ENCODE results near the gene ATP5MK. TPM values are rescaled to one million over a fixed set of nuclear protein-coding genes. Genes with fewer than 3 reads are reported as not detected.
A peak's percentile ranks its signal among the peaks of the same experiment; 100 is the strongest.

Gene ATP5MK
- total and polyA plus RNA-seq, 2 experiments from 2014 or later = 197 to 566 TPM

- no peaks in the 10 kb centered on the region; the same call in 1 of the 2 replicates for H4K20me1 ChIP-seq (ENCODE audit: insufficient read depth)
- no peaks in the 10 kb centered on the region for H3K27me3 ChIP-seq (replicated peaks; ENCODE audit: insufficient read depth)
- no peak for DNase-seq
- 92 to 94% methylated on average over 14 of the region's 14 CpGs for WGBS, 2 experiments (ENCODE audit: low coverage in 1 of 2, low lambda C conversion rate in 2 of 2, missing lambda C conversion rate in 2 of 2)
- peaks cover 33% of the 10 kb centered on the region for H3K36me3 ChIP-seq (ENCODE audit: low read depth)
- H3K9me3 ChIP-seq (ENCODE audit: low read depth) = no peaks in the 10 kb centered on the region
- no peak overlapping the region for H3K4me3 ChIP-seq
- H3K4me2 ChIP-seq (ENCODE audit: unreplicated experiment) = peak overlapping the region; percentile 95
- H3K4me1 ChIP-seq (ENCODE audit: insufficient read depth) = peaks cover 33% of the 10 kb centered on the region
- H3K9me2 ChIP-seq (ENCODE audit: insufficient read depth) = no peaks in the 10 kb centered on the region
- peaks cover 91% of the 10 kb centered on the region for H3K79me2 ChIP-seq (ENCODE audit: insufficient read depth)
- H3F3A ChIP-seq (ENCODE audit: insufficient read depth) = 0 out of 2 replicates have a peak, but pooled peaks cover 7% of the 10 kb centered on the region
- no peak for TF ChIP-seq EZH2 (IDR thresholded peaks at IDR 0.05; ENCODE audit: insufficient read depth, poor library complexity, severe bottlenecking)
- TF ChIP-seq EZH2phosphoT487 (IDR thresholded peaks at IDR 0.05; ENCODE audit: insufficient read depth, low read depth) = no peak
- no peak overlapping the region for H3K9ac ChIP-seq
- in situ Hi-C loops (cut with MboI) = no loop called here
- no peak overlapping the region for H3K27ac ChIP-seq
- H2AFZ ChIP-seq = no peak overlapping the region
These were observed 2.1 kb downstream of the ATP5MK start for GRCh38 chr10:103394180-103394579.

GRCh38 chr10:103382769-103383168 is 13.5 kb downstream of the ATP5MK start:
- Histone ChIP-seq H3K9me2 (ENCODE audit: insufficient read depth) (no peaks in the 10 kb centered on the region), H3K4me2 (ENCODE audit: unreplicated experiment) (no peak overlapping the region), H3K9me3 (ENCODE audit: low read depth) (no peaks in the 10 kb centered on the region), H3F3A (ENCODE audit: insufficient read depth) (peaks cover 24% of the 10 kb centered on the region), H2AFZ (no peak overlapping the region), H4K20me1 (ENCODE audit: insufficient read depth) (0 out of 2 replicates have a peak, but pooled peaks cover 3% of the 10 kb centered on the region), H3K4me1 (ENCODE audit: insufficient read depth) (no peaks in the 10 kb centered on the region), H3K36me3 (ENCODE audit: low read depth) (peaks cover 17% of the 10 kb centered on the region), H3K27ac (no peak overlapping the region), H3K9ac (no peak overlapping the region), H3K27me3 (replicated peaks; ENCODE audit: insufficient read depth) (no peaks in the 10 kb centered on the region), H3K4me3 (no peak overlapping the region), H3K79me2 (ENCODE audit: insufficient read depth) (no peaks in the 10 kb centered on the region)
- 91 to 95% methylated on average over 5 of the region's 5 CpGs for WGBS, 2 experiments (ENCODE audit: low coverage in 1 of 2, low lambda C conversion rate in 2 of 2, missing lambda C conversion rate in 2 of 2)
- TF ChIP-seq EZH2 (IDR thresholded peaks at IDR 0.05; ENCODE audit: insufficient read depth, poor library complexity, severe bottlenecking) (no peak), EZH2phosphoT487 (IDR thresholded peaks at IDR 0.05; ENCODE audit: insufficient read depth, low read depth) (no peak)
- in situ Hi-C loops (cut with MboI) = no loop called here
- DNase-seq = no peak

GRCh38 chr10:103374263-103374662 is 22.0 kb downstream of the ATP5MK start:
- Histone ChIP-seq H3K9me3 (ENCODE audit: low read depth) (no peaks in the 10 kb centered on the region), H3K27me3 (replicated peaks; ENCODE audit: insufficient read depth) (no peaks in the 10 kb centered on the region), H4K20me1 (ENCODE audit: insufficient read depth) (0 out of 2 replicates have a peak, but pooled peaks cover 4% of the 10 kb centered on the region), H2AFZ (no peak overlapping the region), H3K27ac (no peak overlapping the region), H3K4me1 (ENCODE audit: insufficient read depth) (peaks cover 3% of the 10 kb centered on the region; the same call in 1 of the 2 replicates), H3K9me2 (ENCODE audit: insufficient read depth) (no peaks in the 10 kb centered on the region), H3K9ac (no peak overlapping the region), H3K79me2 (ENCODE audit: insufficient read depth) (peaks cover 32% of the 10 kb centered on the region), H3F3A (ENCODE audit: insufficient read depth) (peaks cover 6% of the 10 kb centered on the region; the same call in 1 of the 2 replicates), H3K4me2 (ENCODE audit: unreplicated experiment) (no peak overlapping the region), H3K4me3 (no peak overlapping the region), H3K36me3 (ENCODE audit: low read depth) (peaks cover 10% of the 10 kb centered on the region; the same call in 1 of the 2 replicates)
- TF ChIP-seq EZH2phosphoT487 (IDR thresholded peaks at IDR 0.05; ENCODE audit: insufficient read depth, low read depth) = no peak
- no peak for TF ChIP-seq EZH2 (IDR thresholded peaks at IDR 0.05; ENCODE audit: insufficient read depth, poor library complexity, severe bottlenecking)
- no peak for DNase-seq
- WGBS, 2 experiments (ENCODE audit: low coverage in 1 of 2, low lambda C conversion rate in 2 of 2, missing lambda C conversion rate in 2 of 2) = 96 to 97% methylated on average over 5 of the region's 5 CpGs
- in situ Hi-C loops (cut with MboI) = no loop called here

- Histone ChIP-seq H3F3A (ENCODE audit: insufficient read depth) (peaks cover 6% of the 10 kb centered on the region; the same call in 1 of the 2 replicates), H3K27me3 (replicated peaks; ENCODE audit: insufficient read depth) (no peaks in the 10 kb centered on the region), H3K9me2 (ENCODE audit: insufficient read depth) (no peaks in the 10 kb centered on the region), H3K4me2 (ENCODE audit: unreplicated experiment) (no peak overlapping the region), H3K4me1 (ENCODE audit: insufficient read depth) (peaks cover 8% of the 10 kb centered on the region; the same call in 1 of the 2 replicates), H3K9me3 (ENCODE audit: low read depth) (no peaks in the 10 kb centered on the region), H3K36me3 (ENCODE audit: low read depth) (peaks cover 10% of the 10 kb centered on the region; the same call in 1 of the 2 replicates), H4K20me1 (ENCODE audit: insufficient read depth) (0 out of 2 replicates have a peak, but pooled peaks cover 4% of the 10 kb centered on the region), H3K79me2 (ENCODE audit: insufficient read depth) (peaks cover 39% of the 10 kb centered on the region), H3K4me3 (no peak overlapping the region), H3K27ac (no peak overlapping the region), H2AFZ (no peak overlapping the region), H3K9ac (no peak overlapping the region)
- WGBS, 2 experiments (ENCODE audit: low coverage in 1 of 2, low lambda C conversion rate in 2 of 2, missing lambda C conversion rate in 2 of 2) = 66 to 67% methylated on average over 3 of the region's 3 CpGs
- in situ Hi-C loops (cut with MboI) = no loop called here
- DNase-seq = no peak
- TF ChIP-seq EZH2phosphoT487 (IDR thresholded peaks at IDR 0.05; ENCODE audit: insufficient read depth, low read depth) (no peak), EZH2 (IDR thresholded peaks at IDR 0.05; ENCODE audit: insufficient read depth, poor library complexity, severe bottlenecking) (no peak)
These were observed 22.7 kb downstream of the ATP5MK start for GRCh38 chr10:103373544-103373943.
